Measurements from ENCODE around the gene DNAJC15.
"Not testable (repeated sequence)": the region's sequence is repeated elsewhere in the genome, so short reads cannot be mapped to it uniquely, and the experiment has no call there.

DNA sequence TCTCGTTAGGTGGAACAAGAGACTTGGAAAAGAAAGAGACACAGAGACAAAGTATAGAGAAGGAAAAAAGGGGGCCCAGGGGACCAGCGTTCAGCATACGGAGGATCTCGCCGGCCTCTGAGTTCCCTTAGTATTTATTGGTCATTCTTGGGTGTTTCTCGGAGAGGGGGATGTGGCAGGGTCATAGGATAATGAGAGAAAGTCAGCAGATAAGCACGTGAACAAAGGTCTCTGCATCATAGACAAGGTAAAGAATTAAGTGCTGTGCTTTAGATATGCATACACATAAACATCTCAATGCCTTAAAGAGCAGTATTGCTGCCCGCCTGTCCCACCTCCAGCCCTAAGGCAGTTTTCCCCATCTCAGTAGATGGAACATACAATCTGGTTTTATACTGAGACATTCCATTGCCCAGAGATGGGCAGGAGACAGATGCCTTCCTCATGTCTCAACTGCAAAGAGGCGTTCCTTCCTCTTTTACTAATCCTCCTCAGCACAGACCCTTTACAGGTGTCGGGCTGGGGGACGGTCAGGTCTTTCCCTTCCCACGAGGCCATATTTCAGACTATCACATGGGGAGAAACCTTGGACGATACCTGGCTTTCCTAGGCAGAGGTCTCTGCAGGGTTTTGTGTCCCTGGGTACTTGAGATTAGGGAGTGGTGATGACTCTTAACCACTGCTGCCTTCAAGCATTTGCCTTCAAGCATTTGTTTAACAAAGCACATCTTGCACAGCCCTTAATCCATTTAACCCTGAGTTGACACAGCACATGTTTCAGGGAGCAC, 17.4 kb downstream of the DNAJC15 start:
- TF ChIP-seq, protein P1, sequence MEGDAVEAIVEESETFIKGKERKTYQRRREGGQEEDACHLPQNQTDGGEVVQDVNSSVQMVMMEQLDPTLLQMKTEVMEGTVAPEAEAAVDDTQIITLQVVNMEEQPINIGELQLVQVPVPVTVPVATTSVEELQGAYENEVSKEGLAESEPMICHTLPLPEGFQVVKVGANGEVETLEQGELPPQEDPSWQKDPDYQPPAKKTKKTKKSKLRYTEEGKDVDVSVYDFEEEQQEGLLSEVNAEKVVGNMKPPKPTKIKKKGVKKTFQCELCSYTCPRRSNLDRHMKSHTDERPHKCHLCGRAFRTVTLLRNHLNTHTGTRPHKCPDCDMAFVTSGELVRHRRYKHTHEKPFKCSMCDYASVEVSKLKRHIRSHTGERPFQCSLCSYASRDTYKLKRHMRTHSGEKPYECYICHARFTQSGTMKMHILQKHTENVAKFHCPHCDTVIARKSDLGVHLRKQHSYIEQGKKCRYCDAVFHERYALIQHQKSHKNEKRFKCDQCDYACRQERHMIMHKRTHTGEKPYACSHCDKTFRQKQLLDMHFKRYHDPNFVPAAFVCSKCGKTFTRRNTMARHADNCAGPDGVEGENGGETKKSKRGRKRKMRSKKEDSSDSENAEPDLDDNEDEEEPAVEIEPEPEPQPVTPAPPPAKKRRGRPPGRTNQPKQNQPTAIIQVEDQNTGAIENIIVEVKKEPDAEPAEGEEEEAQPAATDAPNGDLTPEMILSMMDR (conservative IDR thresholded peaks at IDR 0.05; ENCODE audit: low read depth, low read length) = not testable (repeated sequence)
- TF ChIP-seq EZH2phosphoT487 (IDR thresholded peaks at IDR 0.05; ENCODE audit: borderline replicate concordance, low read length) = not testable (repeated sequence)
